GM10266 (cell line): ENCODE data around the gene SEC23B.

ENCODE experiments used
- DNase-seq: peaks from one replicate; pipeline ENCODE4 v3.0.0; 2012; ENCODE audit errors: extremely low spot score
- CTCF ChIP-seq: IDR thresholded peaks from 2 replicates; pipeline ENCODE4 v1.5.1; 2012; ENCODE audit warnings: mild to moderate bottlenecking, low read depth; ENCODE audit not compliant: control insufficient read depth, insufficient read depth; ENCODE audit errors: missing control alignments

The SEC23B gene

GRCh38 chr20:18527339-18527738 is 19.6 kb downstream of the SEC23B start:
- no peak for TF ChIP-seq CTCF
- no peak for DNase-seq

- DNase-seq, result no peak
- no peak for TF ChIP-seq CTCF
Measured at GRCh38 chr20:18527836-18528235, 20.1 kb downstream of the SEC23B start.

- no peak for DNase-seq
- TF ChIP-seq CTCF, result no peak
Measured at GRCh38 chr20:18529041-18529440, 21.3 kb downstream of the SEC23B start.

GRCh38 chr20:18532626-18533025 is 24.9 kb downstream of the SEC23B start:
- DNase-seq, result no peak
- no peak for TF ChIP-seq CTCF

GRCh38 chr20:18533491-18533890 is 25.8 kb downstream of the SEC23B start:
- DNase-seq, result no peak
- no peak for TF ChIP-seq CTCF

- no peak for TF ChIP-seq CTCF
- no peak for DNase-seq
Measured at GRCh38 chr20:18533978-18534644, 26.4 kb downstream of the SEC23B start.

- DNase-seq, result no peak
- TF ChIP-seq CTCF, result no peak
Measured at GRCh38 chr20:18537651-18538050, 29.9 kb downstream of the SEC23B start.
